H1 (cell line): Measurements from ENCODE around the gene CLTCL1. TPM values are rescaled to one million over a fixed set of nuclear protein-coding genes. Genes with fewer than 3 reads are reported as not detected.

ENCODE experiments used
- CTCF ChIA-PET: fragments of 300-600 bp; sonication (Branson Sonifier 250); formaldehyde crosslinking; loops from one replicate; lab custom pipeline; 2021; ENCODE audit not compliant: partially characterized antibody; lab: Charles Lee
- POLR2A ChIA-PET: fragments of 300-600 bp; sonication (Branson Sonifier 250); formaldehyde crosslinking; loops from one replicate; lab custom pipeline; 2021; ENCODE audit warnings: inconsistent platforms; ENCODE audit not compliant: partially characterized antibody; lab: Charles Lee
- DNase-seq, 2 experiments: peaks; one replicate each; pipeline versions ENCODE4 v3.0.0 to v3.0.0-alpha.2; 2010 to 2022; ENCODE audit warnings: low spot score in 2 of 2, low read depth in 1 of 2, mixed read lengths in 1 of 2
- FAIRE-seq: peaks from 2 replicates; lab custom pipeline; 2011; peaks lifted over from hg19 to GRCh38; lab: Jason Lieb, UNC
- H2AFZ ChIP-seq: 2 replicates; pipeline ENCODE4 v1.8.1; 2012; ENCODE audit warnings: low read length, inconsistent platforms
- H2AK5ac ChIP-seq: 2 replicates; pipeline ENCODE4 v1.6.1; 2013; ENCODE audit warnings: low read depth, low read length
- H2BK120ac ChIP-seq: replicated peaks from 2 replicates; pipeline ENCODE3; 2013; ENCODE audit warnings: low read depth, low read length, inconsistent platforms
- H2BK12ac ChIP-seq: 2 replicates; pipeline ENCODE4 v1.6.1; 2013; ENCODE audit warnings: low read depth, low read length
- H2BK15ac ChIP-seq: 2 replicates; pipeline ENCODE4 v1.6.1; 2013; ENCODE audit warnings: low read length
- H2BK20ac ChIP-seq: 2 replicates; pipeline ENCODE4 v1.6.1; 2013; ENCODE audit warnings: low read length
- H2BK5ac ChIP-seq: 2 replicates; pipeline ENCODE4 v1.6.1; 2013; ENCODE audit warnings: low read depth, low read length
- H3K14ac ChIP-seq: 2 replicates; pipeline ENCODE4 v1.6.1; 2013; ENCODE audit warnings: inconsistent platforms; ENCODE audit not compliant: insufficient read length
- H3K18ac ChIP-seq: 2 replicates; pipeline ENCODE4 v1.6.1; 2013; ENCODE audit warnings: low read length; ENCODE audit errors: extremely low read depth
- H3K23ac ChIP-seq: 2 replicates; pipeline ENCODE4 v1.6.1; 2013; ENCODE audit warnings: inconsistent platforms; ENCODE audit not compliant: insufficient read length
- H3K23me2 ChIP-seq: 2 replicates; pipeline ENCODE4 v1.6.1; 2013; ENCODE audit warnings: low read depth, low read length
- H3K27ac ChIP-seq: 2 replicates; pipeline ENCODE4 v1.6.1; 2011; ENCODE audit warnings: low read depth, low read length, inconsistent platforms
- H3K27me3 ChIP-seq, 4 experiments: replicated peaks in 1 of 4; 1 replicate in 1 of 4; 2 replicates in 3 of 4; pipeline versions ENCODE4 v1.6.1 to v1.8.1; 2011 to 2013; ENCODE audit warnings: low read length in 3 of 4, mild to moderate bottlenecking in 3 of 4, inconsistent platforms in 2 of 4, mixed read lengths in 2 of 4, moderate library complexity in 1 of 4; ENCODE audit not compliant: control insufficient read depth in 3 of 4, insufficient read depth in 3 of 4; ENCODE audit errors: extremely low read depth in 1 of 4
- H3K36me3 ChIP-seq, 4 experiments: 2 replicates each; pipeline versions ENCODE4 v1.6.1 to v1.8.1; 2011 to 2013; ENCODE audit warnings: mild to moderate bottlenecking in 4 of 4, low read length in 3 of 4, moderate library complexity in 2 of 4, control low read depth in 1 of 4, inconsistent platforms in 1 of 4; ENCODE audit not compliant: insufficient read depth in 4 of 4, control insufficient read depth in 2 of 4
- H3K4ac ChIP-seq: replicated peaks from 2 replicates; pipeline ENCODE3; 2013; ENCODE audit warnings: low read length, low read depth, mixed read lengths, inconsistent platforms; ENCODE audit not compliant: insufficient read length
- H3K4me1 ChIP-seq, 4 experiments: replicated peaks in 1 of 4; 1 replicate in 1 of 4; 2 replicates in 3 of 4; pipeline versions ENCODE4 v1.6.1 to v1.8.1; 2011 to 2013; ENCODE audit warnings: low read length in 3 of 4, inconsistent platforms in 2 of 4, mixed read lengths in 1 of 4; ENCODE audit not compliant: insufficient read depth in 4 of 4, control insufficient read depth in 3 of 4
- H3K4me2 ChIP-seq, 2 experiments: 2 replicates each; pipeline versions ENCODE4 v1.6.1 to v1.8.1; 2011 to 2013; ENCODE audit warnings: low read depth in 2 of 2, low read length in 2 of 2, control low read depth in 1 of 2, inconsistent platforms in 1 of 2, mild to moderate bottlenecking in 1 of 2; ENCODE audit not compliant: insufficient read depth in 1 of 2
- H3K4me3 ChIP-seq, 4 experiments: fragments of 200-600, 300-600 bp in 1 of 4; sonication (generic), shearing (Covaris generic), sonication (Bioruptor Twin) in 1 of 4; 2 replicates each; pipeline versions ENCODE4 v1.5.1 to v1.8.1; 2011 to 2016; ENCODE audit warnings: low read length in 4 of 4, low read depth in 3 of 4, control low read depth in 2 of 4, inconsistent platforms in 2 of 4, mild to moderate bottlenecking in 2 of 4, mixed read lengths in 1 of 4, moderate library complexity in 1 of 4; ENCODE audit not compliant: insufficient read depth in 2 of 4; ENCODE audit errors: extremely low read depth in 1 of 4
- H3K56ac ChIP-seq: replicated peaks from 2 replicates; pipeline ENCODE3; 2013; ENCODE audit warnings: low read depth, mild to moderate bottlenecking, mixed read lengths, low read length, inconsistent platforms; ENCODE audit not compliant: insufficient read length
- H3K79me1 ChIP-seq: 2 replicates; pipeline ENCODE4 v1.6.1; 2013; ENCODE audit warnings: low read depth, low read length, control low read depth
- H3K79me2 ChIP-seq, 2 experiments: 2 replicates each; pipeline versions ENCODE4 v1.6.1 to v1.8.1; 2012 to 2013; ENCODE audit warnings: low read length in 2 of 2, mild to moderate bottlenecking in 2 of 2, inconsistent platforms in 1 of 2; ENCODE audit not compliant: insufficient read depth in 2 of 2, control insufficient read depth in 1 of 2
- H3K9ac ChIP-seq, 4 experiments: replicated peaks in 1 of 4; 1 replicate in 1 of 4; 2 replicates in 3 of 4; pipeline versions ENCODE4 v1.6.1 to v1.8.1; 2011 to 2013; ENCODE audit warnings: low read depth in 3 of 4, low read length in 3 of 4, control low read depth in 2 of 4, mild to moderate bottlenecking in 2 of 4, moderate library complexity in 2 of 4, inconsistent platforms in 1 of 4; ENCODE audit errors: extremely low read depth in 1 of 4
- H3K9me3 ChIP-seq, 2 experiments: 2 replicates each; pipeline versions ENCODE4 v1.6.1 to v1.8.1; 2012 to 2013; ENCODE audit warnings: mild to moderate bottlenecking in 2 of 2, moderate library complexity in 2 of 2, control low read depth in 1 of 2, inconsistent platforms in 1 of 2, low read depth in 1 of 2, low read length in 1 of 2, mixed read lengths in 1 of 2; ENCODE audit not compliant: insufficient read depth in 2 of 2
- H4K20me1 ChIP-seq, 2 experiments: replicated peaks in 1 of 2; 2 replicates each; pipeline versions ENCODE3 to v1.8.1; 2011 to 2013; ENCODE audit warnings: inconsistent platforms in 2 of 2, low read length in 2 of 2, mild to moderate bottlenecking in 1 of 2; ENCODE audit not compliant: insufficient read depth in 2 of 2, control insufficient read depth in 1 of 2
- H4K5ac ChIP-seq: 2 replicates; pipeline ENCODE4 v1.6.1; 2013; ENCODE audit warnings: low read length, low read depth, mixed read lengths, inconsistent platforms; ENCODE audit not compliant: insufficient read length
- H4K8ac ChIP-seq: 2 replicates; pipeline ENCODE4 v1.8.0; 2013; ENCODE audit warnings: mild to moderate bottlenecking, moderate library complexity, low read length, inconsistent platforms; ENCODE audit not compliant: insufficient read depth; ENCODE audit errors: extremely low read depth
- H4K91ac ChIP-seq: replicated peaks from 2 replicates; pipeline ENCODE3; 2013; ENCODE audit warnings: low read length, mixed read lengths, inconsistent platforms; ENCODE audit not compliant: insufficient read length
- CBX5 ChIP-seq: fragments of 300-800, 300-1000 bp; sonication (generic); IDR thresholded peaks from 2 replicates; pipeline ENCODE4 v1.7.1; 2016; ENCODE audit warnings: antibody characterized with exemption, low read length, low read depth
- MAFK ChIP-seq: IDR thresholded peaks from 2 replicates; pipeline ENCODE4 v1.6.1; 2012; ENCODE audit warnings: low read depth, mild to moderate bottlenecking, improper control_type of control experiment, low read length
- NANOG ChIP-seq: IDR thresholded peaks from 2 replicates; pipeline ENCODE4 v1.6.1; 2011; ENCODE audit warnings: low read length, low read depth, mild to moderate bottlenecking, inconsistent platforms; ENCODE audit not compliant: insufficient read depth, poor library complexity, severe bottlenecking
- SIX5 ChIP-seq: IDR thresholded peaks from 2 replicates; pipeline ENCODE4 v1.6.1; 2011; ENCODE audit warnings: mild to moderate bottlenecking, low read depth, low read length
- TCF12 ChIP-seq: IDR thresholded peaks from 2 replicates; pipeline ENCODE4 v1.6.1; 2011; ENCODE audit warnings: low read depth, mild to moderate bottlenecking, low read length
- ZNF274 ChIP-seq: IDR thresholded peaks from 2 replicates; pipeline ENCODE4 v1.7.0; 2012; ENCODE audit warnings: low read length, borderline replicate concordance; ENCODE audit errors: extremely low read depth
- WGBS, 2 experiments: shearing (Covaris generic) in 1 of 2; methylation state at CpG; one replicate each; pipeline versions ENCODE4 v1.1.6 to v1.1.7; 2013 to 2015; ENCODE audit warnings: low lambda C conversion rate in 2 of 2, mixed read lengths in 2 of 2, inconsistent platforms in 1 of 2, low coverage in 1 of 2, missing lambda C conversion rate in 1 of 2; ENCODE audit not compliant: insufficient replicate concordance in 2 of 2, insufficient coverage in 1 of 2, insufficient read length in 1 of 2; ENCODE audit errors: extremely low coverage in 1 of 2, missing lambda C conversion rate in 1 of 2; 5-methylcytosine and 5-hydroxymethylcytosine counted together
- polyA plus RNA-seq, 7 experiments: library from polyadenylated mRNA; depleted of rRNA in 3 of 7; stranded (reverse) in 5 of 7; unstranded in 2 of 7; fragments of >200 nt in 5 of 7; fragments of 200-250 nt in 2 of 7; gene quantifications; 1 replicate in 5 of 7; 2 replicates in 1 of 7; 4 replicates in 1 of 7; pipeline versions ENCODE4 v1.2.1 to v1.2.3, GENCODE V29; 2011 to 2013; ENCODE audit warnings: missing spikeins in 2 of 7, mixed read lengths in 2 of 7
- total RNA-seq: library from RNA; stranded (reverse); fragmentation: NEBNext Ultra II Directional; extraction: Animal tissue kit (Norgen Biotek cat#: 25700); gene quantifications from 2 replicates; pipeline ENCODE4 v1.2.1, GENCODE V29; 2021
- TF ChIP-seq, protein P1 (sequence below): IDR thresholded peaks from 2 replicates; pipeline ENCODE4 v1.6.1; 2011; ENCODE audit warnings: low read length, improper control_type of control experiment

Gene CLTCL1
- total and polyA plus RNA-seq, 2 of the 8 experiments (the other 6 are each of a cell fraction or from before 2014, with no cell fraction given), result 12.4 to 17.0 TPM

DNA sequence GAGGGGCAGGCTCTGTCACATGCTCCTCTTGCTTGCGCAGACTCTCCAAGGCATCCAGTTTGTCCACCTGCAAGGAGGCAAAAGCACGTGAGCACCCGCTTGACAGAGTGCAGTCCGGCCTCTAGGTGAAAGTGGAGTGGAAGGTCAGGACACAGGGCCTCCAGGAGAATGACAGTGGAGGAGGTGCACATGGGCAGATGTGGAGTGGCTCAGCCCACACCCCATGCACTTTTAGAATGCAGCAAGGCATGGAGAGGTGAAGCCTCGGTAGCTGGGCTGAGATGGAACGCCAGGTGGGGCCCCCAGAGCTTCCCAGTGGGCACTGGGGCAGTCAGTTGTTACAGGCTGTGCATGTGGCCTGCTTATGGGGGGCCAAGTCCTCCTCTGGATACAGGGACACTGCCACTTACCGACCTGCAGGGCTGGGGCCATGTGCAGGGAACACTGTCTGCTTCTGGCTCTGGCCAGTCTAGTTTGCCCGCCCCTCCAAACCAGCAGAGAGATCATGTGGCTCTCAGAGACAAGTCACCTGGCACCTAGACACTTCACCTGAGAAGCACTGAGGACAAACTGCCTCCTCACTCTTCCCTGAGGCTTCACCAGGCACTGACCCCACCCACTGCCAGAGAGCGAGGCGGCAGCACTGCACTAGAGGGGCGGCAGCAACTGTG is 110.6 kb downstream of the CLTCL1 start:
- peaks cover 7% of the 10 kb centered on the region; the same call in 1 of the 2 replicates for H3K23me2 ChIP-seq
- H3K14ac ChIP-seq, result no peak overlapping the region
- H3K56ac ChIP-seq, result no peak overlapping the region
- no peak overlapping the region; the same call in 1 of the 2 replicates for H2BK5ac ChIP-seq
- no peak overlapping the region for H4K5ac ChIP-seq
- peaks cover 0 to 18% (median 9%) of the 10 kb centered on the region in 4 experiments; a peak in 6 of 7 replicates for H3K4me1 ChIP-seq
- H3K18ac ChIP-seq, result no peak overlapping the region
- H3K4me3 ChIP-seq, result no peak overlapping the region
- no peaks in the 10 kb centered on the region for H3K9me3 ChIP-seq
- no peak for DNase-seq
- no peak overlapping the region for H2BK120ac ChIP-seq
- no peak overlapping the region for H2BK15ac ChIP-seq
- peaks cover under 1 to 10% of the 10 kb centered on the region in 2 experiments for H4K20me1 ChIP-seq
- ChIA-PET POLR2A (interaction anchor here (0.5 to 1.4 kb wide), 2 partner anchors 11 to 75 kb away, joined by 3 read pairs; no protein-coding TSS in a partner anchor), CTCF (interaction anchor here (0.8 to 3.3 kb wide), 4 partner anchors 31 to 293 kb away, joined by 3 to 8 read pairs (median 4); no protein-coding TSS in a partner anchor)
- H2BK12ac ChIP-seq, result no peak overlapping the region; the same call in 1 of the 2 replicates
- no peak overlapping the region for H3K23ac ChIP-seq
- H2BK20ac ChIP-seq, result no peak overlapping the region
- no peak overlapping the region for H2AK5ac ChIP-seq
- H3K4me2 ChIP-seq, result no peak overlapping the region
- no peak for FAIRE-seq
- no peak overlapping the region for H3K9ac ChIP-seq
- no peak overlapping the region for H2AFZ ChIP-seq
- H3K4ac ChIP-seq, result no peak overlapping the region
- H3K27ac ChIP-seq, result no peak overlapping the region
- 94% methylated on average over 11 of the region's 11 CpGs; no CpG with 5 or more reads in 1 of the 2 experiments for WGBS, 2 experiments
- H4K91ac ChIP-seq, result no peak overlapping the region
- no peaks in the 10 kb centered on the region for H3K27me3 ChIP-seq
- H3K79me2 ChIP-seq, result peaks cover 0 to 5% of the 10 kb centered on the region in 2 experiments; a peak in 1 of 4 replicates
- H3K79me1 ChIP-seq, result 0 out of 2 replicates have a peak, but pooled peaks cover under 1% of the 10 kb centered on the region
- peaks cover 0 to 7% (median 0%) of the 10 kb centered on the region in 4 experiments; a peak in 1 of 8 replicates for H3K36me3 ChIP-seq
- H4K8ac ChIP-seq, result no peak overlapping the region
- no peak for TF ChIP-seq ZNF274
- no peak for TF ChIP-seq SIX5
- TF ChIP-seq MAFK, result no peak
- no peak for TF ChIP-seq CBX5
- no peak for TF ChIP-seq TCF12
- TF ChIP-seq, protein P1, sequence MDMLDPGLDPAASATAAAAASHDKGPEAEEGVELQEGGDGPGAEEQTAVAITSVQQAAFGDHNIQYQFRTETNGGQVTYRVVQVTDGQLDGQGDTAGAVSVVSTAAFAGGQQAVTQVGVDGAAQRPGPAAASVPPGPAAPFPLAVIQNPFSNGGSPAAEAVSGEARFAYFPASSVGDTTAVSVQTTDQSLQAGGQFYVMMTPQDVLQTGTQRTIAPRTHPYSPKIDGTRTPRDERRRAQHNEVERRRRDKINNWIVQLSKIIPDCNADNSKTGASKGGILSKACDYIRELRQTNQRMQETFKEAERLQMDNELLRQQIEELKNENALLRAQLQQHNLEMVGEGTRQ, result no peak
- TF ChIP-seq NANOG, result no peak
